ENCODE results near the gene TSHZ2. TPM values are rescaled to one million over a fixed set of nuclear protein-coding genes. Genes with fewer than 3 reads are reported as not detected.
"Not testable (repeated sequence)": the region's sequence is repeated elsewhere in the genome, so short reads cannot be mapped to it uniquely, and the experiment has no call there.

The TSHZ2 gene
- total RNA-seq, 4 donors from 2014 or later = 1.9 to 12.9 (median 5.0) TPM

DNA sequence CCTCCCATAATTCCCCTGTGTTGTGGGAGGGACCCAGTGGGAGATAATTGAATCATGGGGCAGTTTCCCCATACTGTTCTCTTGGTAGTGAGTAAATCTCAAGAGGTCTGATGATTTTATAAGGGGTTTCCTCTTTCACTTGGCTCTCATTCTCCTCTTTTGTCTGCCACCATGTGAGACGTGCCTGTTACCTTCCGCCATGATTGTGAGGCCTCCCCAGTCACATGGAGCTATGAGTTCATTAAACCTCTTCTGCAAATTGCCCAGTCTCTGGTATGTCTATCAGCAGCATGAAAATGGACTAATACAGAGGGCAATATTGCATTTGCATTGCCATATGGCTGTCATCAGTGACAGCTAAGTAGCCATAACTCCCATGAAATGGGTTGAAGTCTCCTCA lies 558.3 kb downstream of the TSHZ2 start:
- intact Hi-C loops (cut with DNase I; ENCODE audit: low total_unique reads) (no loop called here), in situ Hi-C loops (cut with MboI; ENCODE audit: low pct_ligation_motif_present in 1 of 4, low pct_unique_long_range_greater_than_20kb in 1 of 4, low sequenced_read_pairs in 3 of 4) (loop anchor here in 2 of 4 donors (25.0 kb wide), 3 partner anchors 118 to 368 kb away; no protein-coding TSS in a partner anchor)
- TF ChIP-seq EP300 (IDR thresholded peaks at IDR 0.05; ENCODE audit: low read depth) = no peak
- TF ChIP-seq, protein P1, sequence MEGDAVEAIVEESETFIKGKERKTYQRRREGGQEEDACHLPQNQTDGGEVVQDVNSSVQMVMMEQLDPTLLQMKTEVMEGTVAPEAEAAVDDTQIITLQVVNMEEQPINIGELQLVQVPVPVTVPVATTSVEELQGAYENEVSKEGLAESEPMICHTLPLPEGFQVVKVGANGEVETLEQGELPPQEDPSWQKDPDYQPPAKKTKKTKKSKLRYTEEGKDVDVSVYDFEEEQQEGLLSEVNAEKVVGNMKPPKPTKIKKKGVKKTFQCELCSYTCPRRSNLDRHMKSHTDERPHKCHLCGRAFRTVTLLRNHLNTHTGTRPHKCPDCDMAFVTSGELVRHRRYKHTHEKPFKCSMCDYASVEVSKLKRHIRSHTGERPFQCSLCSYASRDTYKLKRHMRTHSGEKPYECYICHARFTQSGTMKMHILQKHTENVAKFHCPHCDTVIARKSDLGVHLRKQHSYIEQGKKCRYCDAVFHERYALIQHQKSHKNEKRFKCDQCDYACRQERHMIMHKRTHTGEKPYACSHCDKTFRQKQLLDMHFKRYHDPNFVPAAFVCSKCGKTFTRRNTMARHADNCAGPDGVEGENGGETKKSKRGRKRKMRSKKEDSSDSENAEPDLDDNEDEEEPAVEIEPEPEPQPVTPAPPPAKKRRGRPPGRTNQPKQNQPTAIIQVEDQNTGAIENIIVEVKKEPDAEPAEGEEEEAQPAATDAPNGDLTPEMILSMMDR (IDR thresholded peaks at IDR 0.05) = no peak
- TF ChIP-seq POLR2AphosphoS5 (IDR thresholded peaks at IDR 0.05) = no peak
- TF ChIP-seq POLR2A (IDR thresholded peaks at IDR 0.05) = no peak
- Histone ChIP-seq H3K4me3 (no peak overlapping the region), H3K27ac (no peak overlapping the region), H3K27me3 (no peaks in the 10 kb centered on the region), H3K9me3 (no peaks in the 10 kb centered on the region), H3K4me1 (no peaks in the 10 kb centered on the region), H3K36me3 (no peaks in the 10 kb centered on the region)
- no peak for DNase-seq
- 75 to 93% methylated on average over 2 of the region's 2 CpGs for WGBS, 2 donors (ENCODE audit: low coverage in 1 of 2)

DNA sequence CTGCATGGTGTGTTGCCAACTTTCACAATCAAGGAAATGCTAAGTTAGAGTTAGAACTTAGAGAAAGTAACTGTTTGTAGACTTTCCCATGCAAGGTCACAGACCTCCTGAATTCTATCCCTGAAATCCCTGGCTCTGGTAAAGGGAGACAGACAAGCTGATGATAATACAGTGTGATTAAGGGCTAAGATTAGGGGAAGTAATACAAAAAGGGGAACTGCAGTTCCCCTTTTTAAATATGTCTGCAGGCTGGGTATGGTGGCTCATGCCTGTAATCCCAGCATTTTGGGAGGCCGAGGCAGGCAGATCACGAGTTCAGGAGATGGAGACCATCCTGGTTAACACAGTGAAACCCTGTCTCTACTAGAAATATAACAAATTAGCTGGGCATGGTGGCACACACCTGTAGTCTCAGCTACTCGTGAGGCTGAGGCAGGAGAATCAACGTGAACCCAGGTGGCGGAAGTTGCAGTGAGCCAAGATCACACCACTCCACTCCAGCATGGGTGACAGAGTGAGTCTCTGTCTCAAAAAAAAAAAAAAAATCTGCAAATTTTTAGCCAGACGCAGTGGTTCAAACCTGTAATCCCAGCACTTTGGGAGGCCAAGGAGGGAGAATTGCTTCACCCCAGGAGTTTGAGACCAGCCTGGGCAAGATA lies 560.6 kb downstream of the TSHZ2 start:
- in situ Hi-C loops (cut with MboI; ENCODE audit: low pct_ligation_motif_present in 1 of 4, low pct_unique_long_range_greater_than_20kb in 1 of 4, low sequenced_read_pairs in 3 of 4) = loop anchor here in 2 of 4 donors (25.0 kb wide), 3 partner anchors 120 to 370 kb away; no protein-coding TSS in a partner anchor
- WGBS, 2 donors (ENCODE audit: low coverage in 1 of 2) = 88 to 92% methylated on average over 4 to 6 of the region's 6 CpGs

DNA sequence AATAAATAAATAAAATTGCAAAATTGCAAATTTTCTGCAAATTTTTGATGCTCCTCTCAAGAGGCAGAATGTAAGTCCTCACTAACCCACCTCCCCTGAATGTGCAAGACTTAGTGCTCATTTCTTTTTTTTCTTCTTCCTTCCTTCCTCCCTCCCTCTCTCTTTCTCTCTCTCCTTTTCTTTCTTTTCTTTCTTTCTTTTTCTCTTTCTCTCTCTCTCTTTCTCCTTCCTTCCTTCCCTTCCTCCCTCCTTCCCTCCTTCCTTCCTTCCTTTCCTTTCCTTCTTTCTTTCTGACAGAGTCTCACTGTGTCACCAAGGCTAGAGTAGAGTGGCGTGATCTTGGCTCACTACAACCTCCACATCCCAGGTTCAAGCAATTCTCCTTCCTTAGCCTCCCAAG lies 561.3 kb downstream of the TSHZ2 start:
- Histone ChIP-seq H3K36me3 (no peaks in the 10 kb centered on the region), H3K4me3 (no peak overlapping the region), H3K9me3 (no peaks in the 10 kb centered on the region), H3K27me3 (no peaks in the 10 kb centered on the region), H3K4me1 (no peaks in the 10 kb centered on the region), H3K27ac (no peak overlapping the region)
- intact Hi-C loops (cut with DNase I; ENCODE audit: low total_unique reads) = no loop called here
- WGBS, 2 donors (ENCODE audit: low coverage in 1 of 2) = 96 to 100% methylated on average over 1 of the region's 1 CpG
- no peak for DNase-seq
- TF ChIP-seq, protein P1 (IDR thresholded peaks at IDR 0.05) = no peak
- no peak for TF ChIP-seq EP300 (IDR thresholded peaks at IDR 0.05; ENCODE audit: low read depth)
- TF ChIP-seq POLR2A (IDR thresholded peaks at IDR 0.05) = no peak
- no peak for TF ChIP-seq POLR2AphosphoS5 (IDR thresholded peaks at IDR 0.05)
- in situ Hi-C loops (cut with MboI; ENCODE audit: low pct_ligation_motif_present in 1 of 4, low pct_unique_long_range_greater_than_20kb in 1 of 4, low sequenced_read_pairs in 3 of 4) = loop anchor here in 2 of 4 donors (25.0 kb wide), 3 partner anchors 121 to 371 kb away; no protein-coding TSS in a partner anchor

More for the DNA sequence above, 560.6 kb downstream of the TSHZ2 start:
- H3K27ac ChIP-seq; intact Hi-C loops (cut with DNase I; ENCODE audit: low total_unique reads); H3K9me3 ChIP-seq; H3K36me3 ChIP-seq; DNase-seq; H3K27me3 ChIP-seq; H3K4me3 ChIP-seq; H3K4me1 ChIP-seq: not testable (repeated sequence)

DNA sequence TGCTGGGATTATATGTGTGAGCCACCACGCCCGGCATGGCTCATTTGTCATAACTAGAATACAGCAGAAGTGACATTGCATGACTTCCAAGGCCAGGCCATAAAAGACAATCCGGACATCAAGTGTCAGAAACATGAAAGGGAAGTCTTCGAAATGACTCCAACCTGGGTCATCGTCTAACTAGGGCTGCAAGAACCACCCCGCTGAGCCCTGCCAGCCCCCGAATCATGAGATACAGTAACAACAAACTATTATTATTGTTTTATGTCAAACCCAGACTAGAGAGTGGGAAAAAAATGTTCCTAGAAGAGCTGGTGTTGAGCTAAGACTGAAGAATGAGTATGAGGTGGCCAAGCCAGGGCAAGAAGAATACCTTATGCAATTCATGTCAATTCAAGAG lies 561.9 kb downstream of the TSHZ2 start:
- no peak overlapping the region for H3K27ac ChIP-seq
- no peaks in the 10 kb centered on the region for H3K4me1 ChIP-seq
- H3K27me3 ChIP-seq = no peaks in the 10 kb centered on the region
- WGBS, 2 donors (ENCODE audit: low coverage in 1 of 2) = 93% methylated on average over 7 of the region's 7 CpGs; no CpG with 5 or more reads in 1 of the 2 donors
- H3K36me3 ChIP-seq = no peaks in the 10 kb centered on the region
- no peaks in the 10 kb centered on the region for H3K9me3 ChIP-seq
- intact Hi-C loops (cut with DNase I; ENCODE audit: low total_unique reads) (no loop called here), in situ Hi-C loops (cut with MboI; ENCODE audit: low pct_ligation_motif_present in 1 of 4, low pct_unique_long_range_greater_than_20kb in 1 of 4, low sequenced_read_pairs in 3 of 4) (loop anchor here in 2 of 4 donors (25.0 kb wide), 3 partner anchors 122 to 372 kb away; no protein-coding TSS in a partner anchor)
- no peak for DNase-seq
- TF ChIP-seq, protein P1 (IDR thresholded peaks at IDR 0.05) = no peak
- TF ChIP-seq POLR2A (IDR thresholded peaks at IDR 0.05) (no peak), POLR2AphosphoS5 (IDR thresholded peaks at IDR 0.05) (no peak), EP300 (IDR thresholded peaks at IDR 0.05; ENCODE audit: low read depth) (no peak)
- no peak overlapping the region for H3K4me3 ChIP-seq
